Measurements from ENCODE around the gene CACNA1C. TPM values are rescaled to one million over a fixed set of nuclear protein-coding genes. Genes with fewer than 3 reads are reported as not detected.

Gene CACNA1C
- total and polyA plus RNA-seq, 2 donors (not counting 1 experiment from before 2014, with no cell fraction given) = 7.6 to 11.4 TPM

DNA sequence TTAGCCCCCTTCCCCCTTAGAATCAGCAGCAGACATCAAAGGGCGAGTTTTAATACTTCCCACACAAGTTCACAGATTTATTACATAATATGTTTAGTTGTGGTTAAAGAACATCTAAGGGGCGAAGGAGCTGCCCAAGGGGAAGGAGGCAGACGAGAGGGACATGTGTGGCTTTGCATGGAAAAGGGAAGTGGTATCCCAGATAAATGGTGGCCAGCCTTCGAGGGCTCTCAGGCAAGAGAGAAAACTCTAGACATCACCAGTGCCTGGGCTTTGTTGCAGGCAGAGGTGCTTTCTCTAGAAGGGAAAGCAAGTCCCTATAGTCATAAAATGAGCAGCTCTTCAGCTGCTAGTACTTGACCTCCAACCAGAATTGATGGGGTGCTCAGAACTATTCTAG is 121.2 kb downstream of the CACNA1C start:
- Histone ChIP-seq H3K79me2 (ENCODE audit: control insufficient read depth, insufficient read depth, low read length) (no peaks in the 10 kb centered on the region), H3K36me3 (ENCODE audit: control insufficient read depth, insufficient read depth, low read length) (no peaks in the 10 kb centered on the region), H3K4me3 (replicated peaks in 1 of 4; ENCODE audit: control extremely low read depth in 1 of 4, insufficient read depth in 1 of 4, low read depth in 3 of 4, low read length in 4 of 4) (no peak overlapping the region), H4K20me1 (ENCODE audit: control insufficient read depth, extremely low read depth, insufficient read depth, low read length) (no peaks in the 10 kb centered on the region), H3K4me1 (ENCODE audit: control insufficient read depth, extremely low read depth, insufficient read depth, low read length) (peaks cover 4% of the 10 kb centered on the region), H2AFZ (ENCODE audit: low read length) (no peak overlapping the region), H3K27me3 (ENCODE audit: control insufficient read depth, insufficient read depth, low read length) (no peaks in the 10 kb centered on the region), H3K4me2 (ENCODE audit: extremely low read depth, insufficient read depth, low read length) (no peak overlapping the region), H3K9ac (ENCODE audit: insufficient read depth, low read length) (no peak overlapping the region), H3K9me3 (ENCODE audit: control insufficient read depth, insufficient read depth, low read depth, low read length) (no peaks in the 10 kb centered on the region), H3K27ac (ENCODE audit: insufficient read depth, low read length) (no peak overlapping the region)
- no peak for TF ChIP-seq EZH2 (IDR thresholded peaks at IDR 0.05; ENCODE audit: low read length, missing control alignments)
- TF ChIP-seq, protein P1, sequence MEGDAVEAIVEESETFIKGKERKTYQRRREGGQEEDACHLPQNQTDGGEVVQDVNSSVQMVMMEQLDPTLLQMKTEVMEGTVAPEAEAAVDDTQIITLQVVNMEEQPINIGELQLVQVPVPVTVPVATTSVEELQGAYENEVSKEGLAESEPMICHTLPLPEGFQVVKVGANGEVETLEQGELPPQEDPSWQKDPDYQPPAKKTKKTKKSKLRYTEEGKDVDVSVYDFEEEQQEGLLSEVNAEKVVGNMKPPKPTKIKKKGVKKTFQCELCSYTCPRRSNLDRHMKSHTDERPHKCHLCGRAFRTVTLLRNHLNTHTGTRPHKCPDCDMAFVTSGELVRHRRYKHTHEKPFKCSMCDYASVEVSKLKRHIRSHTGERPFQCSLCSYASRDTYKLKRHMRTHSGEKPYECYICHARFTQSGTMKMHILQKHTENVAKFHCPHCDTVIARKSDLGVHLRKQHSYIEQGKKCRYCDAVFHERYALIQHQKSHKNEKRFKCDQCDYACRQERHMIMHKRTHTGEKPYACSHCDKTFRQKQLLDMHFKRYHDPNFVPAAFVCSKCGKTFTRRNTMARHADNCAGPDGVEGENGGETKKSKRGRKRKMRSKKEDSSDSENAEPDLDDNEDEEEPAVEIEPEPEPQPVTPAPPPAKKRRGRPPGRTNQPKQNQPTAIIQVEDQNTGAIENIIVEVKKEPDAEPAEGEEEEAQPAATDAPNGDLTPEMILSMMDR (conservative IDR thresholded peaks at IDR 0.05 in 1 of 2, IDR thresholded peaks at IDR 0.05 in 1 of 2; ENCODE audit: low read depth in 1 of 2, low read length in 2 of 2) = no peak
- DNase-seq (ENCODE audit: low read depth in 2 of 2) = no peak

DNA sequence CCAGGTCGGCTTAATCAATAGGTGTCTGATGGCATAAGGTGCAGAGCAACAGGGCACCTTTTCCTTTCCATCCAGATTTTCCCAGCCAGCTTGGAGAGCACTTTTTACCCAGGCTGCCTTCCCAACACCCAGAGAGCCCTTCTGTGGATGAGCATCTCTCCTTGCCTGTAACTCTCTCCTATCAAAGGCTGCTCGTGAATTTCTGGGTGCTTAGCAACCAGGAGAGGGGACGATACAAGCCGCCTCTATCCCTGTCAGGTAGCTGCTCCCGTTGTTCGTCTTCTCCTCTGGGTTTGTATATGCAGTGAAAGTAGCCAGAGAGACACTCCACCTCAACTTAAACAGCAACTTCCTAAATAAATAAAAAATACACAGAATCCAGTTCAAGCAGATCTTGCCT is 124.2 kb downstream of the CACNA1C start:
- DNase-seq (ENCODE audit: low read depth in 2 of 2) = no peak
- H3K9me3 ChIP-seq (ENCODE audit: control insufficient read depth, insufficient read depth, low read depth, low read length) = no peaks in the 10 kb centered on the region
- H3K36me3 ChIP-seq (ENCODE audit: control insufficient read depth, insufficient read depth, low read length) = no peaks in the 10 kb centered on the region
- TF ChIP-seq EZH2 (IDR thresholded peaks at IDR 0.05; ENCODE audit: low read length, missing control alignments) = no peak
- TF ChIP-seq, protein P1 (conservative IDR thresholded peaks at IDR 0.05 in 1 of 2, IDR thresholded peaks at IDR 0.05 in 1 of 2; ENCODE audit: low read depth in 1 of 2, low read length in 2 of 2) = no peak
- no peaks in the 10 kb centered on the region for H4K20me1 ChIP-seq (ENCODE audit: control insufficient read depth, extremely low read depth, insufficient read depth, low read length)
- H3K9ac ChIP-seq (ENCODE audit: insufficient read depth, low read length) = no peak overlapping the region
- no peak overlapping the region for H3K4me3 ChIP-seq (replicated peaks in 1 of 4; ENCODE audit: control extremely low read depth in 1 of 4, insufficient read depth in 1 of 4, low read depth in 3 of 4, low read length in 4 of 4)
- H2AFZ ChIP-seq (ENCODE audit: low read length) = no peak overlapping the region
- no peak overlapping the region for H3K4me2 ChIP-seq (ENCODE audit: extremely low read depth, insufficient read depth, low read length)
- H3K27me3 ChIP-seq (ENCODE audit: control insufficient read depth, insufficient read depth, low read length) = no peaks in the 10 kb centered on the region
- H3K79me2 ChIP-seq (ENCODE audit: control insufficient read depth, insufficient read depth, low read length) = no peaks in the 10 kb centered on the region
- H3K27ac ChIP-seq (ENCODE audit: insufficient read depth, low read length) = no peak overlapping the region
- H3K4me1 ChIP-seq (ENCODE audit: control insufficient read depth, extremely low read depth, insufficient read depth, low read length) = peaks cover 18% of the 10 kb centered on the region

- Histone ChIP-seq H3K4me1 (ENCODE audit: control insufficient read depth, extremely low read depth, insufficient read depth, low read length) (peaks cover 18% of the 10 kb centered on the region), H3K79me2 (ENCODE audit: control insufficient read depth, insufficient read depth, low read length) (no peaks in the 10 kb centered on the region), H4K20me1 (ENCODE audit: control insufficient read depth, extremely low read depth, insufficient read depth, low read length) (no peaks in the 10 kb centered on the region), H3K36me3 (ENCODE audit: control insufficient read depth, insufficient read depth, low read length) (no peaks in the 10 kb centered on the region), H3K27ac (ENCODE audit: insufficient read depth, low read length) (no peak overlapping the region), H3K4me3 (replicated peaks in 1 of 4; ENCODE audit: control extremely low read depth in 1 of 4, insufficient read depth in 1 of 4, low read depth in 3 of 4, low read length in 4 of 4) (no peak overlapping the region), H3K4me2 (ENCODE audit: extremely low read depth, insufficient read depth, low read length) (no peak overlapping the region), H3K9me3 (ENCODE audit: control insufficient read depth, insufficient read depth, low read depth, low read length) (no peaks in the 10 kb centered on the region), H3K27me3 (ENCODE audit: control insufficient read depth, insufficient read depth, low read length) (no peaks in the 10 kb centered on the region), H2AFZ (ENCODE audit: low read length) (no peak overlapping the region), H3K9ac (ENCODE audit: insufficient read depth, low read length) (no peak overlapping the region)
- TF ChIP-seq, protein P1 (conservative IDR thresholded peaks at IDR 0.05 in 1 of 2, IDR thresholded peaks at IDR 0.05 in 1 of 2; ENCODE audit: low read depth in 1 of 2, low read length in 2 of 2) = no peak
- no peak for TF ChIP-seq EZH2 (IDR thresholded peaks at IDR 0.05; ENCODE audit: low read length, missing control alignments)
- no peak for DNase-seq (ENCODE audit: low read depth in 2 of 2)
These were observed 125.0 kb downstream of the CACNA1C start for GRCh38 chr12:2177751-2178150.
